ENCODE results near the gene EFNA5. TPM values are rescaled to one million over a fixed set of nuclear protein-coding genes. Genes with fewer than 3 reads are reported as not detected.

Gene EFNA5
- total and polyA plus RNA-seq, 2 experiments from 2014 or later: 7.5 to 10.1 TPM

DNA sequence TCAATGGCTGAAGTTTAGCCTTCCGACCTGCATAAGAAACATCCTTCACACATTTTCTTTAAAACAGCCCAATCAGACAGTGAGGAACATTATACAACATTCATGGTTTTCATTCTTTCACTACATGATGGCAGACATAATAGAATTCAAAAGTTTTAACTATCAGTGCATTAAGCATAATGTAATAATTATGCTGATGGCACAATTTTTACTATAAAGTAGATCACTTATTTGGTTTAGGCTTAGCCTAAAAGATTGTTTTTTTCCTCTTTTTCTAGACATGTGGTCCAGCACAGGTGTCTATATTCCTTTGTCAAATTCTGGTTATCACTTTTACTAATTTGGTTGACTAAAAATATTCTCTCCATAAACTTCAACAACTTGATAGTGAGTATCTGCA lies 46.5 kb downstream of the EFNA5 start:
- peaks cover 8% of the 10 kb centered on the region; the same call in 1 of the 2 replicates for H3K79me2 ChIP-seq (replicated peaks; ENCODE audit: insufficient read depth)
- no peak overlapping the region for H3K27ac ChIP-seq (ENCODE audit: low read depth)
- H3F3A ChIP-seq (replicated peaks; ENCODE audit: low read depth): no peaks in the 10 kb centered on the region
- no peak overlapping the region for H3K27ac Mint-ChIP-seq
- H3K9me2 ChIP-seq (ENCODE audit: insufficient read depth): no peaks in the 10 kb centered on the region
- peaks cover 24% of the 10 kb centered on the region for H3K4me1 Mint-ChIP-seq
- no peak overlapping the region for H2AFZ ChIP-seq
- H3K4me3 ChIP-seq: no peak overlapping the region
- H3K4me1 ChIP-seq (ENCODE audit: insufficient read depth): peaks cover 11% of the 10 kb centered on the region; the same call in 1 of the 2 replicates
- ATAC-seq (no peak), DNase-seq (ENCODE audit: low spot score) (no peak)
- H4K20me1 ChIP-seq (replicated peaks; ENCODE audit: insufficient read depth): no peaks in the 10 kb centered on the region
- no peak overlapping the region for H3K4me2 ChIP-seq
- peaks cover 1% of the 10 kb centered on the region for H3K27me3 Mint-ChIP-seq (ENCODE audit: insufficient read depth, low read depth, poor library complexity)
- H3K4me3 Mint-ChIP-seq: no peak overlapping the region
- H3K36me3 Mint-ChIP-seq (ENCODE audit: low read depth): no peaks in the 10 kb centered on the region
- H3K9me3 Mint-ChIP-seq: no peaks in the 10 kb centered on the region
- TF ChIP-seq, protein P1, sequence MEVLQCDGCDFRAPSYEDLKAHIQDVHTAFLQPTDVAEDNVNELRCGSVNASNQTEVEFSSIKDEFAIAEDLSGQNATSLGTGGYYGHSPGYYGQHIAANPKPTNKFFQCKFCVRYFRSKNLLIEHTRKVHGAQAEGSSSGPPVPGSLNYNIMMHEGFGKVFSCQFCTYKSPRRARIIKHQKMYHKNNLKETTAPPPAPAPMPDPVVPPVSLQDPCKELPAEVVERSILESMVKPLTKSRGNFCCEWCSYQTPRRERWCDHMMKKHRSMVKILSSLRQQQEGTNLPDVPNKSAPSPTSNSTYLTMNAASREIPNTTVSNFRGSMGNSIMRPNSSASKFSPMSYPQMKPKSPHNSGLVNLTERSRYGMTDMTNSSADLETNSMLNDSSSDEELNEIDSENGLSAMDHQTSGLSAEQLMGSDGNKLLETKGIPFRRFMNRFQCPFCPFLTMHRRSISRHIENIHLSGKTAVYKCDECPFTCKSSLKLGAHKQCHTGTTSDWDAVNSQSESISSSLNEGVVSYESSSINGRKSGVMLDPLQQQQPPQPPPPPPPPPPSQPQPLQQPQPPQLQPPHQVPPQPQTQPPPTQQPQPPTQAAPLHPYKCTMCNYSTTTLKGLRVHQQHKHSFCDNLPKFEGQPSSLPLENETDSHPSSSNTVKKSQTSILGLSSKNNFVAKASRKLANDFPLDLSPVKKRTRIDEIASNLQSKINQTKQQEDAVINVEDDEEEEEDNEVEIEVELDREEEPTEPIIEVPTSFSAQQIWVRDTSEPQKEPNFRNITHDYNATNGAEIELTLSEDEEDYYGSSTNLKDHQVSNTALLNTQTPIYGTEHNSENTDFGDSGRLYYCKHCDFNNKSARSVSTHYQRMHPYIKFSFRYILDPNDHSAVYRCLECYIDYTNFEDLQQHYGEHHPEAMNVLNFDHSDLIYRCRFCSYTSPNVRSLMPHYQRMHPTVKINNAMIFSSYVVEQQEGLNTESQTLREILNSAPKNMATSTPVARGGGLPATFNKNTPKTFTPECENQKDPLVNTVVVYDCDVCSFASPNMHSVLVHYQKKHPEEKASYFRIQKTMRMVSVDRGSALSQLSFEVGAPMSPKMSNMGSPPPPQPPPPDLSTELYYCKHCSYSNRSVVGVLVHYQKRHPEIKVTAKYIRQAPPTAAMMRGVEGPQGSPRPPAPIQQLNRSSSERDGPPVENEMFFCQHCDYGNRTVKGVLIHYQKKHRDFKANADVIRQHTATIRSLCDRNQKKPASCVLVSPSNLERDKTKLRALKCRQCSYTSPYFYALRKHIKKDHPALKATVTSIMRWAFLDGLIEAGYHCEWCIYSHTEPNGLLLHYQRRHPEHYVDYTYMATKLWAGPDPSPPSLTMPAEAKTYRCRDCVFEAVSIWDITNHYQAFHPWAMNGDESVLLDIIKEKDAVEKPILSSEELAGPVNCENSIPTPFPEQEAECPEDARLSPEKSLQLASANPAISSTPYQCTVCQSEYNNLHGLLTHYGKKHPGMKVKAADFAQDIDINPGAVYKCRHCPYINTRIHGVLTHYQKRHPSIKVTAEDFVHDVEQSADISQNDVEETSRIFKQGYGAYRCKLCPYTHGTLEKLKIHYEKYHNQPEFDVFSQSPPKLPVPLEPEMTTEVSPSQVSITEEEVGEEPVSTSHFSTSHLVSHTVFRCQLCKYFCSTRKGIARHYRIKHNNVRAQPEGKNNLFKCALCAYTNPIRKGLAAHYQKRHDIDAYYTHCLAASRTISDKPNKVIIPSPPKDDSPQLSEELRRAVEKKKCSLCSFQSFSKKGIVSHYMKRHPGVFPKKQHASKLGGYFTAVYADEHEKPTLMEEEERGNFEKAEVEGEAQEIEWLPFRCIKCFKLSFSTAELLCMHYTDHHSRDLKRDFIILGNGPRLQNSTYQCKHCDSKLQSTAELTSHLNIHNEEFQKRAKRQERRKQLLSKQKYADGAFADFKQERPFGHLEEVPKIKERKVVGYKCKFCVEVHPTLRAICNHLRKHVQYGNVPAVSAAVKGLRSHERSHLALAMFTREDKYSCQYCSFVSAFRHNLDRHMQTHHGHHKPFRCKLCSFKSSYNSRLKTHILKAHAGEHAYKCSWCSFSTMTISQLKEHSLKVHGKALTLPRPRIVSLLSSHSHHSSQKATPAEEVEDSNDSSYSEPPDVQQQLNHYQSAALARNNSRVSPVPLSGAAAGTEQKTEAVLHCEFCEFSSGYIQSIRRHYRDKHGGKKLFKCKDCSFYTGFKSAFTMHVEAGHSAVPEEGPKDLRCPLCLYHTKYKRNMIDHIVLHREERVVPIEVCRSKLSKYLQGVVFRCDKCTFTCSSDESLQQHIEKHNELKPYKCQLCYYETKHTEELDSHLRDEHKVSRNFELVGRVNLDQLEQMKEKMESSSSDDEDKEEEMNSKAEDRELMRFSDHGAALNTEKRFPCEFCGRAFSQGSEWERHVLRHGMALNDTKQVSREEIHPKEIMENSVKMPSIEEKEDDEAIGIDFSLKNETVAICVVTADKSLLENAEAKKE (CRISPR knock-in tag; IDR thresholded peaks at IDR 0.05): no peak
- TF ChIP-seq CTCF (conservative IDR thresholded peaks at IDR 0.05; ENCODE audit: low read depth in 2 of 2) (no peak), ZNF331 (CRISPR knock-in tag; IDR thresholded peaks at IDR 0.05; ENCODE audit: low read depth) (no peak), REST (IDR thresholded peaks at IDR 0.05; ENCODE audit: unreplicated experiment) (no peak), POLR2AphosphoS5 (IDR thresholded peaks at IDR 0.05; ENCODE audit: low read depth) (no peak), JUNB (IDR thresholded peaks at IDR 0.05; ENCODE audit: unreplicated experiment) (no peak), NANOG (IDR thresholded peaks at IDR 0.05; ENCODE audit: borderline replicate concordance) (no peak), EZH2phosphoT487 (IDR thresholded peaks at IDR 0.05; ENCODE audit: unreplicated experiment) (no peak), CREB1 (CRISPR knock-in tag; IDR thresholded peaks at IDR 0.05; ENCODE audit: low read depth) (no peak), EZH2 (IDR thresholded peaks at IDR 0.05; ENCODE audit: low read depth, unreplicated experiment) (no peak), ETS1 (IDR thresholded peaks at IDR 0.05) (no peak), ZNF114 (CRISPR knock-in tag; IDR thresholded peaks at IDR 0.05) (no peak)
- H3K36me3 ChIP-seq (ENCODE audit: insufficient read depth): no peaks in the 10 kb centered on the region
- no peaks in the 10 kb centered on the region for H3K27me3 ChIP-seq (ENCODE audit: insufficient read depth)
